Heart left ventricle (tissue), 16 donors: ENCODE measurements around the gene BMERB1. TPM values are rescaled to one million over a fixed set of nuclear protein-coding genes. Genes with fewer than 3 reads are reported as not detected.
"Not testable (repeated sequence)": the region's sequence is repeated elsewhere in the genome, so short reads cannot be mapped to it uniquely, and the experiment has no call there.

Experiments
- ATAC-seq, 4 donors: fragments of 200-7000 bp; cut with Tn5 transposase; one replicate each; pipeline ENCODE4 v1.9.1; 2020 to 2022; ENCODE audit warnings: moderate library complexity in 4 of 4, mild to moderate bottlenecking in 3 of 4, moderate number of reproducible peaks in 1 of 4
- DNase-seq, 5 donors: peaks; one replicate each; pipeline ENCODE4 v3.0.0-alpha.2; 2020
- H3K27ac ChIP-seq, 12 donors: fragments of 200-600 bp; sonication (generic) in 4 of 12; one replicate each; pipeline versions ENCODE4 v1.5.0 to v1.8.0; 2016 to 2022; ENCODE audit warnings: mild to moderate bottlenecking in 2 of 12
- H3K27me3 ChIP-seq, 9 donors: fragments of 200-600 bp; sonication (generic) in 2 of 9; one replicate each; pipeline versions ENCODE4 v1.5.1 to v1.8.0; 2016 to 2022; ENCODE audit warnings: mild to moderate bottlenecking in 3 of 9
- H3K36me3 ChIP-seq, 9 donors: fragments of 200-600 bp; sonication (generic) in 2 of 9; one replicate each; pipeline versions ENCODE4 v1.5.0 to v1.8.0; 2018 to 2022; ENCODE audit warnings: mild to moderate bottlenecking in 2 of 9
- H3K4me1 ChIP-seq, 12 donors: fragments of 200-600 bp; sonication (generic) in 4 of 12; one replicate each; pipeline versions ENCODE4 v1.5.0 to v1.8.0; 2016 to 2022; ENCODE audit warnings: mild to moderate bottlenecking in 3 of 12
- H3K4me3 ChIP-seq, 12 donors: fragments of 200-600 bp; sonication (generic) in 4 of 12; one replicate each; pipeline versions ENCODE4 v1.5.0 to v1.8.0; 2017 to 2022; ENCODE audit warnings: mild to moderate bottlenecking in 9 of 12, moderate library complexity in 4 of 12
- H3K9me3 ChIP-seq, 12 donors: fragments of 200-600 bp; sonication (generic) in 4 of 12; one replicate each; pipeline versions ENCODE4 v1.5.0 to v1.8.0; 2016 to 2022; ENCODE audit warnings: mild to moderate bottlenecking in 1 of 12
- POLR2A ChIP-seq, 2 donors: fragments of 450-650 bp; IDR thresholded peaks; one replicate each; pipeline ENCODE4 v1.6.1; 2017; ENCODE audit warnings: antibody characterized with exemption in 2 of 2, mild to moderate bottlenecking in 2 of 2, moderate library complexity in 2 of 2
- WGBS, 4 donors: extraction: QIAGEN DNeasy Blood & Tissue Kit in 2 of 4; methylation state at CpG; one replicate each; pipeline versions ENCODE4 v1.1.5 to v1.1.7; 2013 to 2018; 5-methylcytosine and 5-hydroxymethylcytosine counted together
- intact Hi-C, 10 donors: fragments of 100-400 bp; cut with DNase I; formaldehyde crosslinking; loops; one replicate each; pipeline versions ENCODE4 v1.11.1 to v1.14.2; 2022
- long read RNA-seq, 3 donors: library from polyadenylated mRNA; unstranded; transcript quantifications; one replicate each; pipeline ENCODE4 v2.0.0, GENCODE V29; 2020 to 2021
- polyA plus RNA-seq, 2 donors: library from polyadenylated mRNA; stranded (reverse); fragments of 200-250 nt; gene quantifications; one replicate each; pipeline ENCODE4 v1.2.3, GENCODE V29; 2013
- total RNA-seq, 9 donors: library from RNA; depleted of rRNA in 2 of 9; stranded (reverse); fragments of >200 nt in 2 of 9; fragmentation: NEBNext Ultra II Directional in 3 of 9; extraction: Animal tissue kit (Norgen Biotek cat#: 25700) in 3 of 9; gene quantifications; one replicate each; pipeline versions ENCODE4 v1.1.0 to v1.2.4, GENCODE V29; 2016 to 2023
- TF ChIP-seq, protein P1 (sequence below), 12 donors: fragments of 200-600 bp; sonication (generic) in 4 of 12; IDR thresholded peaks; one replicate each; pipeline versions ENCODE4 v1.5.0 to v1.8.0; 2018 to 2022; ENCODE audit warnings: antibody characterized with exemption in 12 of 12, mild to moderate bottlenecking in 5 of 12
- donor health status: ischemic (EF 13 %, LVEDD 7.1; RV severe dilation, severe dysfunction).
- donor health status: healthy with polysubstance abuse.
- donor health status: DM: no; HTN: yes; CAD: no.
- donor health status: DM: no; HTN: no; CAD: no.
- donor health status: ischemic (EF 25% LVEDD 6.9; RV normal size, moderate dysfunction).
- donor health status: ischemic (EF 25% LVEDD 5.7; RV mildly dilated, moderate dysfunction).
- donor health status: healthy.
- donor health status: DM: yes; HTN: yes; CAD: no.
- donor health status: ischemic (EF 35%, LVEDD 5.7; RV mildly dilated, moderate dysfunction).
- donor health status: nonischemic (EF 11% LVEDD 7.7; RV severe dilation, severe dysfunction).
- donor health status: DM: yes; HTN: yes; CAD: no.
- donor health status: PGD.
- donor health status: ischemic (EF 29% LVEDD 5.4; RV normal size, mild dysfunction).
- donor health status: nonischemic (EF 23%, LVEDD 6.1; RV moderate dilation, normal function).

BMERB1 gene
- 100 to 1,000 TPM in 2 of 9 donors, 10 to 100 TPM in 7; 48.4 to 105 (median 70.5) TPM for total RNA-seq
- 10 to 100 TPM; 20.8 to 74.9 TPM for polyA plus RNA-seq
- long read RNA-seq, donor 1, transcript C16orf45-201 (6 exons, 2,404 nt): major isoform, 99 of 117 reads
- long read RNA-seq, donor 1, partial matches to known transcripts: 12 of 117 reads
- long read RNA-seq, donor 1, other reads (novel, unspliced or antisense): 5 of 117 reads
- long read RNA-seq, donor 2, transcript C16orf45-201 (6 exons, 2,404 nt): major isoform, 632 of 676 reads
- long read RNA-seq, donor 2, partial matches to known transcripts: 9 of 676 reads
- long read RNA-seq, donor 2, other reads (novel, unspliced or antisense): 31 of 676 reads
- long read RNA-seq, donor 3, transcript C16orf45-201 (6 exons, 2,404 nt): major isoform, 104 of 118 reads
- long read RNA-seq, donor 3, partial matches to known transcripts: 11 of 118 reads
- long read RNA-seq, donor 3, other reads (novel, unspliced or antisense): 3 of 118 reads

DNA sequence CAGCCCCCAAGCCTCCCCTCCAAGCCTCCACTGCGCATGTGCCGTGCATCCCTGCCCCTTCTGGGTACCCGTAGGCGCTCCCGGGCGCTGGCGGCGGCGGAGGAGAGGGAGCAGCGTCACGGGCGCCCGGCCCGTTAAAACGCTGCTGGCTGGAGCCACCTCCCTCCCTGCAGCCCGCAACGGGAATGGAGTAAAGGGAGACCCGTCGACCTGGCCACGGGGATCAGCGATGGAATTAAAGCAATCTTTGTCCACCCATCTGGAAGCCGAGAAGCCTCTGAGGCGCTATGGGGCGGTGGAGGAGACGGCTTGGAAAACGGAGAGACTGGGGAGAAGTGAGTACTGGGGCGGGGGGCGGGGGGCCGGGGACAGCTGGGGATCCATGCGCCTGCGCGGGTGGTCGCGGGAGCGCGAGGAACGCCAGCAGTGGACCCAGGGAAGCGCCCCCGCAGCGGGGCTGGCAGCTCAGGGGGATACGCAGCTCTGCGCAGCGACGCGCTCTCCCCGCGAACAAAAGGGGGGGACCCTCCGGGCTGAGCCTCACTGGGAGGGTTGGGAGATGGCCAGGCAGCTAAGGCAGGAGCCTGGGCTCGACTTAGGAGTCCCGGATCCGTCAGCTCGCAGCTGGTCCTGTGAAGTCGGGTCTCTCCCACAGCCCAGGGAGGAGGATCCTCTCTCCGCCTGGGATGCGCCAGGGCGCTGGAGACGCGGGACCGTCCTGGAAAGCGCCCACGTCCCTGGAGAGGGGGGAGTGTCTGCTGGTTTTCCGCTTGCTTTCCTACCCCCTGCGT lies at the start of gene BMERB1:
TSS of gene BMERB1 (plus strand) at position 164 of the 791 bp plus-strand sequence. CDS start at position 230, 66 bp downstream.
- DNase-seq (peak; percentile 77 to 85 (median 82)), ATAC-seq (peak; percentile 86 to 97 (median 96))
- peak in 1 of 2 donors; percentile 44 for TF ChIP-seq POLR2A (IDR thresholded peaks at IDR 0.05)
- TF ChIP-seq, protein P1, sequence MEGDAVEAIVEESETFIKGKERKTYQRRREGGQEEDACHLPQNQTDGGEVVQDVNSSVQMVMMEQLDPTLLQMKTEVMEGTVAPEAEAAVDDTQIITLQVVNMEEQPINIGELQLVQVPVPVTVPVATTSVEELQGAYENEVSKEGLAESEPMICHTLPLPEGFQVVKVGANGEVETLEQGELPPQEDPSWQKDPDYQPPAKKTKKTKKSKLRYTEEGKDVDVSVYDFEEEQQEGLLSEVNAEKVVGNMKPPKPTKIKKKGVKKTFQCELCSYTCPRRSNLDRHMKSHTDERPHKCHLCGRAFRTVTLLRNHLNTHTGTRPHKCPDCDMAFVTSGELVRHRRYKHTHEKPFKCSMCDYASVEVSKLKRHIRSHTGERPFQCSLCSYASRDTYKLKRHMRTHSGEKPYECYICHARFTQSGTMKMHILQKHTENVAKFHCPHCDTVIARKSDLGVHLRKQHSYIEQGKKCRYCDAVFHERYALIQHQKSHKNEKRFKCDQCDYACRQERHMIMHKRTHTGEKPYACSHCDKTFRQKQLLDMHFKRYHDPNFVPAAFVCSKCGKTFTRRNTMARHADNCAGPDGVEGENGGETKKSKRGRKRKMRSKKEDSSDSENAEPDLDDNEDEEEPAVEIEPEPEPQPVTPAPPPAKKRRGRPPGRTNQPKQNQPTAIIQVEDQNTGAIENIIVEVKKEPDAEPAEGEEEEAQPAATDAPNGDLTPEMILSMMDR (IDR thresholded peaks at IDR 0.05): no peak
- Histone ChIP-seq H3K36me3 (no peaks in the 10 kb centered on the region), H3K27me3 (peaks cover 0 to 29% (median 0%) of the 10 kb centered on the region in 9 donors), H3K4me1 (peaks cover 0 to 22% (median 5%) of the 10 kb centered on the region in 12 donors), H3K27ac (peak within 1 kb of the TSS in 11 of 12 donors; percentile 22 to 86 (median 71)), H3K4me3 (peak within 1 kb of the TSS; percentile 58 to 92 (median 78)), H3K9me3 (no peaks in the 10 kb centered on the region)
- intact Hi-C loops: loop anchor here in 7 of 10 donors (1.0 to 10.0 kb wide), 7 partner anchors 50 to 120 kb away; no protein-coding TSS in a partner anchor
- WGBS, 4 donors: 0 to 1% (median 1%) methylated on average over 24 to 63 of the region's 63 CpGs

DNA sequence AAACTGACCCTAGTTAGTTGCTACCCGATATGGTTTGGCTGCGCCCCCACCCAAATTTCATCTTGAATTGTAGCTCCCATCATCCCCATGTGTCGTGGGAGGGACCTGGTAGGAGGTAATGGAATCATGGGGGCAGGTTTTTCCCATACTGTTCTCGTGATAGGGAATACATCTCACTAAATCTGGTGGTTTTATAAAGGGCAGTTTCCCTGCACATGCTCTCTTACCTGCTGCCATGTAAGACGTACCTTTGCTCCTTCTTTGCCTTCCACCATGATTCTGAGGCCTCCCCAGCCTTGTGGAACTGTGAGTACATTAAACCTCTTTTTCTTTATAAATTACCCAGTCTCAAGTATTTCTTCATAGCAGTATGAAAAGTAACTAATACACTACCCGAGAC lies 46.3 kb upstream of the BMERB1 start:
- ATAC-seq, intact Hi-C loops, H3K4me1 ChIP-seq, H3K4me3 ChIP-seq, H3K27ac ChIP-seq, DNase-seq, H3K9me3 ChIP-seq, H3K36me3 ChIP-seq, H3K27me3 ChIP-seq: not testable (repeated sequence)
- 76 to 90% (median 79%) methylated on average over 5 to 6 of the region's 6 CpGs for WGBS, 4 donors

DNA sequence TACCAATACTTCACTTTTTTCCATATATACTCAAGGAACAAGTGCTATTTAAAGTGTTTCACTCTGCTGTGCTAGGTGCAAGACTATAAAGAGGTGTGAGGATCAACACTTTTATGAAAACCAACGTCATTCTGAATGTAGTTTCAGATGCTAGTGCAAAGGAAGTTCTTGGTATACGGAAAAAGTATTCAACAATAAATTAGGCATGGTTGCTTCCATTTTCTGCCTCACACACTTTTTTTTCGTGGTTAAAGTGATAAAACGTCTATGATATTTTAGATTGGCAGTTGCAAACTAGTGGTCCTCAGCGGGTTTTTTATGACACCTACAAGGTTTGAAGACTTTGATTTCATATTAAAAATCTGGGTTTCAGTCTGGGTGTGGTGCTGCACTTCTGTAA lies 44.5 kb upstream of the BMERB1 start:
- H3K27ac ChIP-seq, H3K9me3 ChIP-seq, H3K36me3 ChIP-seq, H3K4me3 ChIP-seq, intact Hi-C loops, H3K27me3 ChIP-seq, DNase-seq, ATAC-seq, H3K4me1 ChIP-seq: not testable (repeated sequence)
- WGBS, 4 donors: 77 to 83% (median 78%) methylated on average over 5 of the region's 5 CpGs

DNA sequence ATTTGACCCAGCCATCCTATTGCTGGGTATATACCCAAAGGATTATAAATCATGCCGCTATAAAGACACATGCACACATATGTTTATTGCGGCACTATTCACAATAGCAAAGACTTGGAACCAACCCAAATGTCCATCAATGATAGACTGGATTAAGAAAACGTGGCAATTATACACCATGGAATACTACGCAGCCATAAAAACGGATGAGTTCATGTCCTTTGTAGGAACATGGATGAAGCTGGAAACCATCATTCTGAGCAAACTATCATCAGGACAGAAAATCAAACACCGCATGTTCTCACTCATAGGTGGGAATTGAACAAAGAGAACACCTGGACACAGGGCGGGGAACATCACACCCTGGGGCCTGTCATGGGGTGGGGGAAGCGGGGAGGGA lies 41.4 kb upstream of the BMERB1 start:
- intact Hi-C loops, H3K27me3 ChIP-seq: not testable (repeated sequence)
- WGBS, 4 donors: 86 to 92% (median 89%) methylated on average over 8 of the region's 8 CpGs

DNA sequence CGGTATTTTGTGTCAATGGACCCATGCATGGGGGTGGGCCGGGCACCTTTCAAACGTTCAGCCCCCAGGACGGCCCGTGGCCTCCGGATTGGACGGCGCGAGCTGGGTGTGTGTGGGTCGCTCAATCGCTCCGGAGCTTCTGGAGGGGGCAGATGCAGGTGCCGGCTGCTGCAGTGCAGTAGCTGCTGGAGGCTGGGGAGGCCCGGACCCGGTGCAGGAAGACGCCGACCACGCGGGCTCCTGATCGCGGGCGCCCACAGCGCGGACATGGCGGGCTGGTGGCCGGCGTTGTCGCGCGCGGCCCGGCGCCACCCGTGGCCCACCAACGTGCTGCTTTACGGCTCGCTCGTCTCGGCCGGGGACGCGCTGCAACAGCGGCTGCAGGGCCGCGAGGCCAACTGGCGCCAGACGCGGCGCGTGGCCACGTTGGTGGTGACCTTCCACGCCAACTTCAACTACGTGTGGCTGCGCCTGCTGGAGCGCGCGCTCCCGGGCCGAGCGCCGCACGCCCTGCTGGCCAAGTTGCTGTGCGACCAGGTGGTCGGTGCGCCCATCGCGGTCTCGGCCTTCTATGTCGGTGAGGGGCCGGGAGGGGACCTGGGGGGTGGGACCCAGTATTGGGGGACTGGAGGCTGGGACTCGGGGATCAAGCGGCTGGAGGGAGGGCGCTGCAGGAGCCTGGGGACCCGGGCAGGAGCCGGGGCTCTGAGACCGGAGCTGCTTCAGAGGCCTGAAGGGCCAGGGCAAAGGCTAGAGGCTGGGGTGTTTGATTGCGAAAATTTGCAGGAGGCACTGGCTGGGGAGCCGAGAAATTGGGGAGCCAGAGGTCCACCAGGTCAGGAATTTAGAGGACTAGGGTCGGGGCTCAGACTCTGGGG lies 38.5 kb upstream of the BMERB1 start, which contains the start of gene MPV17L:
TSS of gene MPV17L (plus strand) at position 124 of the 878 bp plus-strand sequence. CDS start at position 268, 144 bp downstream.
- H3K4me1 ChIP-seq, H3K9me3 ChIP-seq, H3K36me3 ChIP-seq, intact Hi-C loops, H3K27me3 ChIP-seq: not testable (repeated sequence)
- WGBS, 4 donors: 5 to 13% (median 7%) methylated on average over 25 to 79 of the region's 79 CpGs
- peak within 1 kb of the TSS in 11 of 12 donors; percentile 38 to 79 (median 67) for H3K27ac ChIP-seq
- H3K4me3 ChIP-seq: peak within 1 kb of the TSS; percentile 29 to 85 (median 57)
- DNase-seq (peak; percentile 35 to 75 (median 64)), ATAC-seq (peak; percentile 72 to 94 (median 90))

More for the DNA sequence above, 41.4 kb upstream of the BMERB1 start:
- not testable (repeated sequence) for H3K4me3 ChIP-seq, H3K36me3 ChIP-seq, DNase-seq, H3K4me1 ChIP-seq, H3K27ac ChIP-seq, ATAC-seq, H3K9me3 ChIP-seq

DNA sequence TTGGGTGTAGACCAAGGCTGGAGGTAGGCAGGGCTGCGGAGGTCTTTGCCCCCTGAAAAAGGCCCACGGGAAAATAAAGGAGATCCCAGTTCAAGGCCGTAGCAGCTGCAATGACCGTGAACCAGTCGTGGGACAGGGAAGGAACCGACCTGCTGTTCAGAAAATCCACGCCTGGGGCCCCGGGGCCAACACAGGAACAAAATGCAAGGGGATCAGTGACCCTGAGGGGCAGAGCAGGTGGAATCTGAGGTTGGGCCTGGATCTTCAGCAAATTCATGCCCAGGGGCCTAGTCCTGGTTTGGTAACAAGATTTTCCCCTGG lies 37.9 kb upstream of the BMERB1 start:
- 87 to 93% (median 89%) methylated on average over 8 of the region's 8 CpGs for WGBS, 4 donors
- intact Hi-C loops, H3K27me3 ChIP-seq, H3K36me3 ChIP-seq, H3K4me1 ChIP-seq, DNase-seq, H3K9me3 ChIP-seq: not testable (repeated sequence)
- peak in 1 of 4 donors; percentile 4 for ATAC-seq
- peak overlapping the region in 6 of 12 donors; percentile 47 to 79 (median 67) for H3K27ac ChIP-seq
- H3K4me3 ChIP-seq: peak overlapping the region in 10 of 12 donors; percentile 29 to 85 (median 61)
